Right atrium auricular region (tissue), 2 donors: ENCODE results near the gene COL23A1. TPM values are rescaled to one million over a fixed set of nuclear protein-coding genes. Genes with fewer than 3 reads are reported as not detected.

Source experiments
- DNase-seq: peaks from one replicate; pipeline ENCODE4 v3.0.0-alpha.2; 2019; ENCODE audit warnings: low spot score
- H3K27ac ChIP-seq, 2 donors: fragments of 200-600 bp; sonication (generic); 1 replicate in 1 of 2; 2 replicates in 1 of 2; pipeline ENCODE4 v1.5.1; 2016 to 2019
- H3K27me3 ChIP-seq, 2 donors: fragments of 200-600 bp; sonication (generic); one replicate each; pipeline versions ENCODE4 v1.5.1 to v1.6.0; 2017 to 2019
- H3K36me3 ChIP-seq: fragments of 200-600 bp; sonication (generic); one replicate; pipeline ENCODE4 v1.5.1; 2016
- H3K4me1 ChIP-seq, 2 donors: fragments of 200-600 bp; sonication (generic); one replicate each; pipeline versions ENCODE4 v1.5.1 to v1.6.0; 2017 to 2019
- H3K4me3 ChIP-seq, 2 donors: fragments of 200-600 bp; sonication (generic); 1 replicate in 1 of 2; 2 replicates in 1 of 2; pipeline ENCODE4 v1.5.1; 2017 to 2019; ENCODE audit warnings: mild to moderate bottlenecking in 1 of 2, moderate library complexity in 1 of 2
- H3K9me3 ChIP-seq, 2 donors: fragments of 200-600 bp; sonication (generic); one replicate each; pipeline ENCODE4 v1.5.1; 2019
- total RNA-seq, 2 donors: library from RNA; depleted of rRNA; stranded (reverse); fragments of >200 nt; gene quantifications; one replicate each; pipeline ENCODE4 v1.1.0, GENCODE V29; 2016
- TF ChIP-seq, protein P1 (sequence below), 2 donors: fragments of 200-600 bp; sonication (generic); IDR thresholded peaks; one replicate each; pipeline ENCODE4 v1.5.1; 2019; ENCODE audit warnings: antibody characterized with exemption in 2 of 2

The COL23A1 gene
- total RNA-seq, 2 donors from 2014 or later: 5.7 to 6.8 TPM

GRCh38 chr5:178360926-178361235 is 229.3 kb downstream of the COL23A1 start:
- H3K4me1 ChIP-seq: peaks cover 0 to 8% of the 10 kb centered on the region in 2 donors
- no peaks in the 10 kb centered on the region for H3K9me3 ChIP-seq
- TF ChIP-seq, protein P1, sequence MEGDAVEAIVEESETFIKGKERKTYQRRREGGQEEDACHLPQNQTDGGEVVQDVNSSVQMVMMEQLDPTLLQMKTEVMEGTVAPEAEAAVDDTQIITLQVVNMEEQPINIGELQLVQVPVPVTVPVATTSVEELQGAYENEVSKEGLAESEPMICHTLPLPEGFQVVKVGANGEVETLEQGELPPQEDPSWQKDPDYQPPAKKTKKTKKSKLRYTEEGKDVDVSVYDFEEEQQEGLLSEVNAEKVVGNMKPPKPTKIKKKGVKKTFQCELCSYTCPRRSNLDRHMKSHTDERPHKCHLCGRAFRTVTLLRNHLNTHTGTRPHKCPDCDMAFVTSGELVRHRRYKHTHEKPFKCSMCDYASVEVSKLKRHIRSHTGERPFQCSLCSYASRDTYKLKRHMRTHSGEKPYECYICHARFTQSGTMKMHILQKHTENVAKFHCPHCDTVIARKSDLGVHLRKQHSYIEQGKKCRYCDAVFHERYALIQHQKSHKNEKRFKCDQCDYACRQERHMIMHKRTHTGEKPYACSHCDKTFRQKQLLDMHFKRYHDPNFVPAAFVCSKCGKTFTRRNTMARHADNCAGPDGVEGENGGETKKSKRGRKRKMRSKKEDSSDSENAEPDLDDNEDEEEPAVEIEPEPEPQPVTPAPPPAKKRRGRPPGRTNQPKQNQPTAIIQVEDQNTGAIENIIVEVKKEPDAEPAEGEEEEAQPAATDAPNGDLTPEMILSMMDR (IDR thresholded peaks at IDR 0.05): no peak
- no peaks in the 10 kb centered on the region for H3K36me3 ChIP-seq
- DNase-seq: no peak
- H3K27me3 ChIP-seq: no peaks in the 10 kb centered on the region
- H3K27ac ChIP-seq: no peak overlapping the region
- no peak overlapping the region for H3K4me3 ChIP-seq

DNA sequence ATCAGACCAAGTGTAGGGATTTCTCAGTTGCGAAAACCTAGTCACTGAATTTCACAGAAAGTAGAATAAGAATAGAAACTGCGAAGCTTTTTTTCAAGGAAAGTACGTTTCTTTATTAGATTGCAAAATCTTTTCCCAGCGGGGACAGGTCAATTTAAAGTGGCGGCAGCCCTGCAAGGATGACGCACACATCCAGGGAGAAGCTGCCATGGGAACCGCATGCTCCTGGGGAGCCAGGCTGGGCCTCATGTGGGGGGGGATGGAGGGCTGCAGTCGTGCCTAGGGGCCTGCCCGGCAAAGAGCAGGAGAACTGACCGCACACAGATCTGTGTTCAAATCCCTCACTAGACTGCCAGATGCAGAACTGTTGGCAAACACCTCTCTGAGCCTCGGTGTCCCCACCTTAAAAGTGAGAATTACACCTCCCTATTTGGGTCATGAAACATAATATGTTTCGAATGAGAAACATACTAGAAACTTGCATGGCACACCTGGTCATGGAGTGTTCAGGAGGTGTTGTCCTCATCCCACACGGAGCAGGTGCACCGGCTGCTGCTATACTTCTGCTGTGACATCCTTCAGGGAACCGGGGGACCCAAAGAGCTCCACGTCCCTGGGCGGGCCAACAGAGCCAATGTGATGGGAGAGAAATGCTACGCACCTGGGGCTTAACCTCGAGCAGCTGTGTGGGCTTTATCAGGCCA is 229.8 kb downstream of the COL23A1 start:
- DNase-seq: no peak
- no peaks in the 10 kb centered on the region for H3K36me3 ChIP-seq
- peaks cover 0 to 8% of the 10 kb centered on the region in 2 donors for H3K4me1 ChIP-seq
- H3K9me3 ChIP-seq: no peaks in the 10 kb centered on the region
- no peak overlapping the region for H3K4me3 ChIP-seq
- no peaks in the 10 kb centered on the region for H3K27me3 ChIP-seq
- TF ChIP-seq, protein P1 (IDR thresholded peaks at IDR 0.05): no peak
- no peak overlapping the region for H3K27ac ChIP-seq

- H3K36me3 ChIP-seq: no peaks in the 10 kb centered on the region
- H3K9me3 ChIP-seq: no peaks in the 10 kb centered on the region
- TF ChIP-seq, protein P1 (IDR thresholded peaks at IDR 0.05): no peak
- H3K4me1 ChIP-seq: peaks cover 0 to 8% of the 10 kb centered on the region in 2 donors
- DNase-seq: no peak
- no peak overlapping the region for H3K4me3 ChIP-seq
- no peaks in the 10 kb centered on the region for H3K27me3 ChIP-seq
- no peak overlapping the region for H3K27ac ChIP-seq
Observed at GRCh38 chr5:178359738-178360137, 230.5 kb downstream of the COL23A1 start.

- Histone ChIP-seq H3K36me3 (no peaks in the 10 kb centered on the region), H3K9me3 (no peaks in the 10 kb centered on the region), H3K27me3 (no peaks in the 10 kb centered on the region), H3K4me3 (no peak overlapping the region), H3K27ac (no peak overlapping the region), H3K4me1 (peaks cover 0 to 8% of the 10 kb centered on the region in 2 donors)
- TF ChIP-seq, protein P1 (IDR thresholded peaks at IDR 0.05): no peak
- DNase-seq: no peak
Observed at GRCh38 chr5:178357678-178358077, 232.5 kb downstream of the COL23A1 start.

DNA sequence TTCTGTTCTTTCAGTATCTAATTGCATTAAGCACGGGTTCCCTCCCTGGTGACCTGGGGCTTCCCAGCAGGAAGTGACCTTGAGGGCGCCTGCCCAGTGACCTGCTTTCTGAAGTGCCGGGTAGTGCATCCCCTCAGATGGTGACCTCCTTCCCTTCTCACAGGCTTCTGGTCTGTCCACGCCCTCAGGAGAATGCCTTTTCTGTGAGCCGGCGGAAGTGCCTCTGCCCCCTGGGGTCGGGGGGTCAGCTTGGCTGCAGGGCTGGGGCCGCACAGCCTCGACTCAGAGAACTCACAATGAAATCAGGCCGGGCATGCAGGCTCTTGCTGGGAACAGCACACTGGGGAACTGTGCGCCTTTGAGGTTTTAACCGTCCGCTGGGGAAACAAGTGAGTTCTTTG is 233.1 kb downstream of the COL23A1 start:
- TF ChIP-seq, protein P1 (IDR thresholded peaks at IDR 0.05): no peak
- no peaks in the 10 kb centered on the region for H3K36me3 ChIP-seq
- no peaks in the 10 kb centered on the region for H3K9me3 ChIP-seq
- DNase-seq: no peak
- no peak overlapping the region for H3K27ac ChIP-seq
- H3K4me1 ChIP-seq: peaks cover 0 to 8% of the 10 kb centered on the region in 2 donors
- H3K4me3 ChIP-seq: no peak overlapping the region
- H3K27me3 ChIP-seq: no peaks in the 10 kb centered on the region

DNA sequence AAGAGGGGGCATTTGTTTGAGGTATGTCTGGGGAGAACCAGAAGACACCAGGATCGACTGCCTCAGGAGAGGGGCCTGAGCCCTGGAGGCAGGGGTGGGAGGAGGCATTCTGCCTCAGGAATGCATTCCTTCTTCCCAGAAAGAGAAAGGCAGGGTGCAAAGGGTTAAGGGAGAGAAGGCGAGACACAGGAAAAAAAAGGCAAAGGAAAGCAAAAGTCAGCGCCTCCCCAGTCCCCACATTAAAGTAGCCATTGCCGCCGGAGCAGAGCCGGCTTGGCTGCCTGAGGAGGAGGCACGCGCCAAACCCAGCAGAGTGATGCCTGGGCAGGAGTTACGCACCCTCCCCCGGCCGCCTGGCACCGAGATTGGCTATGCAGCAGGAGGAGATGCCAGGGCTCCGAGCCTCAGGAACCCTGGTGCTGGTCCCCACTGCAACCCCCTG is 233.7 kb downstream of the COL23A1 start:
- TF ChIP-seq, protein P1 (IDR thresholded peaks at IDR 0.05): no peak
- Histone ChIP-seq H3K27ac (no peak overlapping the region), H3K36me3 (no peaks in the 10 kb centered on the region), H3K4me3 (no peak overlapping the region), H3K9me3 (no peaks in the 10 kb centered on the region), H3K27me3 (no peaks in the 10 kb centered on the region), H3K4me1 (peaks cover 0 to 8% of the 10 kb centered on the region in 2 donors)
- no peak for DNase-seq
